HCT116 (cell line): ENCODE results near the gene ERG.

Source experiments
- CTCF ChIP-seq, 3 experiments: fragments of 200-600 bp in 1 of 3; sonication (generic) in 1 of 3; IDR thresholded peaks in 2 of 3; conservative IDR thresholded peaks in 1 of 3; 2 replicates each; pipeline ENCODE4 v1.5.1; 2012 to 2017; ENCODE audit warnings: low read depth in 2 of 3, low read length in 2 of 3, antibody characterized with exemption in 1 of 3, borderline replicate concordance in 1 of 3, control low read depth in 1 of 3, mild to moderate bottlenecking in 1 of 3, mixed read lengths in 1 of 3, mixed run types in 1 of 3, moderate library complexity in 1 of 3; ENCODE audit not compliant: insufficient read depth in 1 of 3
- EZH2 ChIP-seq: fragments of 200-600 bp; sonication (generic); IDR thresholded peaks from 2 replicates; pipeline ENCODE4 v1.6.1; 2017; ENCODE audit warnings: antibody characterized with exemption, mixed run types
- POLR2A ChIP-seq: IDR thresholded peaks from 2 replicates; pipeline ENCODE4 v1.7.0; 2011; ENCODE audit warnings: borderline replicate concordance; ENCODE audit not compliant: insufficient read depth, insufficient read length; ENCODE audit errors: extremely low read depth
- SIN3A ChIP-seq: IDR thresholded peaks from 2 replicates; pipeline ENCODE4 v1.6.1; 2012; ENCODE audit warnings: low read depth
- TF ChIP-seq, protein P1 (sequence below): IDR thresholded peaks from 2 replicates; pipeline ENCODE4 v1.6.1; 2012

DNA sequence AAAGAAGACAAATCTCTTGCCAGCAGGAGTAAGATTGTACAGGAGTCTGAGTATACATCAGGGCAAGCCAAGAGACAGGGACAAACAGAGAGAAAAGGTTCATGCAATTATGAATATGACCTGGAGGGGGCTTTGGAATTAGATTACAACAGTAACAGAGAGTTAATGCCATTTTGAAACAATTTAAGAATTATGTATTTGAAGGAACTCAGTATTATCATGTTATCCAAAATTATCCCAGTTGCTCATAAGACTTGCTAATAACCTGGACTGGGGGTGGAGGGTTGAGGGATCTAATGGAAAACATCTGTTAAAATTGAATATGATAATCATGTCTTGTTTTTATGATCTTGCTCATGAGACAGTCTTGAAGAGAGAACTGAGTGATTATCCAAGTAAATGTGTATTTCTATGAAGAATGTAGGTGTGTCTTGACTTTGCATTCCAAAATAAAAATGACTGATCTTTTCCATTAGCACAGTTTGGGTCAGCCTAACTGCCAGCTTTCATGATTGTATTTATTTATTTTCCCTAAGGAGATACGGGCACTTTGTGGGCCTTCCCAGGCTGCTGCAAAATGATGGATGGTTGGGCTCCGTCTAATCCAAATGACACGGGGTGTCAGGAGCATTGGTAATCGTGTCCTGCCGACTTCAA, 117.7 kb downstream of the ERG start:
- TF ChIP-seq CTCF (IDR thresholded peaks at IDR 0.05 in 2 of 3, conservative IDR thresholded peaks at IDR 0.05 in 1 of 3; ENCODE audit: borderline replicate concordance in 1 of 3, insufficient read depth in 1 of 3, low read depth in 2 of 3, low read length in 2 of 3) (peak in 1 of 3 experiments; percentile 20; a peak in 3 of 6 replicates), EZH2 (no peak), SIN3A (no peak), POLR2A (no peak)
- TF ChIP-seq, protein P1, sequence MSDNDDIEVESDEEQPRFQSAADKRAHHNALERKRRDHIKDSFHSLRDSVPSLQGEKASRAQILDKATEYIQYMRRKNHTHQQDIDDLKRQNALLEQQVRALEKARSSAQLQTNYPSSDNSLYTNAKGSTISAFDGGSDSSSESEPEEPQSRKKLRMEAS, result no peak
